Mucosa of gallbladder (tissue), 1 donor: ENCODE data around the gene KRT6B. TPM values are rescaled to one million over a fixed set of nuclear protein-coding genes. Genes with fewer than 3 reads are reported as not detected.

Source experiments
- DNase-seq: peaks from one replicate; pipeline ENCODE4 v3.0.0-alpha.2; 2020; ENCODE audit warnings: low spot score
- total RNA-seq: library from RNA; stranded (reverse); gene quantifications from one replicate; pipeline ENCODE4 v1.2.1, GENCODE V29; 2021
- donor health status: DM: no; HTN: no; CAD: no.

Gene KRT6B
- total RNA-seq, 1 donor from 2014 or later: not detected

DNA sequence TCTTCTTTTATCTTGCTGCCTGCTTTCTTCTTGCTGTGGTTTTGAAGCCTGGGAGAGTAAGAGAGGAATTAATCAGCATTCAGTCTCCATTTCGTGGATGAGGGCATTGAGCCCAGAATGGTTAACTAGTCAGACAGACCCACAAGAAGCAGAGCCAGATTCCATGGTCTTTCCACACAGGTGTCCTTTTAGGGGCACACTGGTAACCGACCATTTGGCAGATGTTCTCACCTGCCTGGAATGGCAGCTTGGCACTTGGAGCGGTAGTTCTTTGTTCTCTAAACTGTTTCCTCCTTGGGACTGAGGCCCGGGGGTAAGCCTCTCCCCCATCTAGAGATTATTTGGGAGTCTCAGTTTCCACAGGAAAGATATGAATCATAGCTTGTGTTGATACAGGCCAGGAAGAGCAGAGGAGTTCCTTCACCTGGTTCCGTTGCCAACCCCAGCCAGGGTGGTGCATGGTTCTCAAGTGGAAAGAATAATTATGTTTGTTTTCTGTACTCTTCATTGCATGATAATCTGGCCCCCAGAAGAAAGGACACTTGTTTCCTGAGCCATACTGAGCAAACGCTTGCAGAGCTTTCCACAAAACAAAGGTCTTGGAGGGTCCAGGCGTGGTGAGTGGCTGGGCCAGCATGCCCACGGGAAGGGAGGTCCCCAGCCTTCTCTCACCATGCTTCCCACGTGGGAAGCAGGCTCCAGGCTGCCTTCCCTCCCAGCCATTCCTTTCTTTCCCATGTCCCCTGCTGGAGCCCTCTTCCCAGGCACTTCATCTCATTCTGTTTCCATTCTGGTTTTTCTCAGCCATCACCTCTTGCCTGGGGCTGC is 15.7 kb downstream of the KRT6B start:
- no peak for DNase-seq

DNA sequence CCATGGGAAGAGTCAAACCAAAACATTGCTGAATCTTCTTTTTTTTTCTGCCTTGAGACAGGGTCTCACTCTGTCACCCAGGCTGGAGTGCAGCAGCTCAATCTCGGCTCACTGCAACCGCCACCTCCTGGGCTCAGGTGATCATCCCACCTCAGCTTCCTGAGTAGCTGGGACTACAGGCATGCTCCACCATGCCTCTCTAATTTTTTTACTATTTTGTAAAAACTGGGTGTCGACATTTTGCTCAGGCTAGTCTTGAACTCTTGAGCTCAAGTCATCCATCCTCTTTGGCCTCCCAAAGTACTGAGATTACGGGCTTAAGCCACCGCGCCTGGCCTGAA is 16.3 kb downstream of the KRT6B start:
- no peak for DNase-seq

DNA sequence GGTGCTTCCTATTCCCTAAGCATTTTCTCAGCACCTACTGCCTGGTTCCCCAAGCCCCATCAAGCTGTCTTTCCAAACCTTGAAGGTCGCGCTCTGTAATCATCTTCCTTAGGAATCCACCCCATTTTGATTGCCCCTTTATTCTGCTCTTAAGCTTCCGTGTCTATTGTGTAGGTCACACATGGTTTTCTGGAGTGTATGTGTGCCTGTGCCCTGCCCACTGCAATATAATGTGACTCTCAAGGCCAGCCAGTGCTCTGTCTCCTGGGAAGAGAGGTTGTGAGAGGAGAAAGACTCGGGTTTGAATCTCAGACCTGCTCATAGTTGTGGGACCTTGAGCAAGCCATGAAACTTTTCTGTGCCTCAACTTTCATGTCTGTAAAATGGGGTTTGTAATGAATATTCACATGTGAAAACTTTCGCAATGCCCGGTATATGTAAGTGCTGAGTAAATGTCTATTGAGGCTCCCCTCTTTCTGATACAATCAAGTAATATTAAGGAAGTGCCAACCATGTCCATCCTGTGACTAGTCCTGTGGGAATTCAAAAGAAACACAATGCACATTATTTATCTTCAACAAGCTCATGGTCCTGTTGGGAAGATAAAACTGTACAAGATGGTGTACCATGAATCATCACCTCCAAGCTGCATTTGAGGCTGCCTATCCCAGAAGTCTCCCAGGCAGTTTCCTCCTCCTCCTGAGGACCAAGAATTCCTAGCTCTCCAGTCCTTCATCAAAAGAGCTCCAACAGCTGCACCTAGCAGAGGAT is 17.0 kb downstream of the KRT6B start:
- DNase-seq: no peak

DNA sequence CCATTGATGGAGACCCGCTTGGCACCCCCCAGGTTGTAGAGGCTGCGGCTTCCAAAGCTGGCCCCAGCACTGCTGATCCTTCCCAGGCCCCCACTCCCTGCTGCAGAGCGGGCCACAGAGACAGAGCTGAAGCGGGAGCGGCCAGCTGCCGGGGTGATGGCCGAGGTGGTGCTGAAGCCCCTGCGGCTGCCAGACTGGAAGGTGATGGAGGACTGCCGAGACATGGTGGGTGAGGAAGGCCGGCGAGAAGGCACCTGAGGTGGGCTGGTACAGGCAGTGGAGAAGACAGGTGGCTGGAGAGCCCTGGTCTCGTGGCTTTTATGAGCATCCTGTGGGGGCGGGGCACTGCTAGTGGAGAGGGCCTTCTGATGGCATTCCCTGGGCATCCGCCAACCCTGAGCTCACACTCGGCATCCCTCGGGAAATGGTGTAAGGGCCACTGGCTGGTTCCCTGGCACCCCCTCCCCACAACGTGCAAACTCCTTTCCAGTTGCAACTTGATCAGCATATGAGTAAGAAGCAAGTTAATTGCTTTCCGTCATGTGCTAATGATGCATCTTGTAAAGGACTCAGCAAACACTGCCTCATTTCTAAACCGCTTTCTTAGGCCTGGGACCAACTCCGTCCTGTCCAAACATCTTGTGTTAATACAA is 17.7 kb downstream of the KRT6B start, which contains the start of gene KRT75:
Gene KRT75, minus strand, starts transcription at position 291 of the 653 bp plus-strand sequence. Its CDS starts 67 bp downstream, at position 224.
- DNase-seq: no peak

DNA sequence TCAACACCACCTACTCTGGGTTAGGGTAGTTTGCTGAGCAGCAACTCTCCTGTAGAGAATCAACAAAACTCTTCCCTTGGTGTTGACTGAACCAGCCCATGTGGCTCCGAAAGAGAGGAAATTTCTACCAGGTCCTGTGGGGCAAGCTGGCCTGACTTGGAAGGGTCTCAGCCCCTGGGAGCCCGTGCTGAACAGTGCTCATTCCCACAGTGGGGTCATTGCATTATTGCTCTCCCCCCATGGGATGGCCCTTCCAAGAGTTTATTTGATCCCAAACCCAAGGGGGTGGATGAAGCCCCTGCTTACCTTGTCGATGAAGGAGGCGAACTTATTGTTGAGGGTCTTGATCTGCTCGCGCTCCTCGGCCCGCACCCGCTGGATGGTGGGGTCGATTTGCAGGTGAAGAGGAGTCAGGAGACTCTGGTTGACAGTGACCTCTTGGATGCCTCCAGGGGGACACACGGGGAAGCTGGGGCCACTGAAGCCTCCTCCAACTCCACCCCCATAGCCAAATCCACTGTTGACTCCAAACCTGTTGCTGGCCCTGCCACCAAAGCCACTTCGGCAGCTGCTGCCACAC is 18.4 kb downstream of the KRT6B start:
- DNase-seq: no peak

DNA sequence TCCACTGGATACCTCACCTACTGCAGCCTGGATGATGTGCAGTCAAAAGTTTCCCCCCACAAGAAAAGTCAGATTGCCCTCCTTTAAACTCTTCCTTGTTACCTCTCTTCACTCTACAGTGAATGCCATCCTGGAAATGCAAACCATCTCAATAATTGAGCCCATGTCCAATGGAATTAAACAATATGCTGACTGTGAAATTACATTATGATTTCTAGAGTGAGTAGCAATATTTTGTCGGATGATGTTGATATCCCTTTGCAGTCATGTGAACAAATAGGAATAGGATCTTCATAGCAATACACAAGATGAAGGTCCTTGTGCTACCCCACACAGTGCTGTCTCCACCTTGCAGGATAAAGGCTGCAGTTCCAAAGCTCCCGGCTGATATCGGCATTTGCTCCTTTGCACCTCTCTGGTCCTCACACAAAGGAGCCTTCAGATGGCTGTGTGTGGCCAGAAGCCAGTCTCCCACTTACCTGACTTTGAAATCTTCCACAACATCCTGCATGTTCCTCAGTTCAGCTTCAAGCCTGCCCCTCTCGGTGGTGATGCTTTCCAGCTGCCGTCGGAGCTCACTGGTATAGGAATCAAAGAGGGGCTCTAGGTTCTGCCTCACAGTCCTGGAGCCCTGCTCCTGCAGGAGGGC is 19.3 kb downstream of the KRT6B start:
- no peak for DNase-seq

DNA sequence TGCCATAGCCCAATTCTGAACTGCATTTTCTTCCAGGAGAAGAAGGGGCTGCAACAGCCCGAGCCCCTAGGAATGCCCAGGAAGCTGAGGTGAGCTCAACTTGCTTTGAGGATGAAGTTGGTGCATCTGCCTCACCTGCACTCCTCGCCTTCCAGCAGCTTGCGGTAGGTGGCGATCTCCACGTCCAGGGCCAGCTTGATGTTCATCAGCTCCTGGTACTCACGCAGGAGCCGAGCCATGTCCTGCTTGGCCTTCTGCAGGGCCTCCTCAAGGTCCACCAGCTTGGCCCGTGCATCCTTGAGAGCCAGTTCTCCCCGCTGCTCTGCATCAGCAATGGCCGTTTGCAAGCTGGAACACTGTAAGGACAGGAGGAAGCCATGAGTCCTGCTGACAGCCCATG is 23.8 kb downstream of the KRT6B start:
- no peak for DNase-seq

DNA sequence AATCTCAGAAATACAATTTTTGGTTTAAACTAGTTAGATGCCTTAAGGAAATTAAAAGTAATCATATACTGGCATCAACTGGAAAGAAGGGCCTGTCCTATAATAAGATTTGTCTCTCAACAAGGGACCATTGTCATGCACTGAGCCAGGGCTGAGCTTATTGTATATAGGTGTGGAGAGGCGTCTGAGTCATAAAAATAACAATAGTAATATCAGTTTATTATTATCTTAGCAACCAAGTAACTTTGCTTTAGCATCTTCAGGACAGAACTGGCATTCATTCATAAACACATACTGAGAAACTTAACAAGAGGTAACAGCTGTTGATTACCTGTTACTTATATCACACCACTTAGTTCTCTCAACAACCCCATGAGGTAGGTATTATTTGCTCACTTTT is 24.9 kb downstream of the KRT6B start:
- no peak for DNase-seq

DNA sequence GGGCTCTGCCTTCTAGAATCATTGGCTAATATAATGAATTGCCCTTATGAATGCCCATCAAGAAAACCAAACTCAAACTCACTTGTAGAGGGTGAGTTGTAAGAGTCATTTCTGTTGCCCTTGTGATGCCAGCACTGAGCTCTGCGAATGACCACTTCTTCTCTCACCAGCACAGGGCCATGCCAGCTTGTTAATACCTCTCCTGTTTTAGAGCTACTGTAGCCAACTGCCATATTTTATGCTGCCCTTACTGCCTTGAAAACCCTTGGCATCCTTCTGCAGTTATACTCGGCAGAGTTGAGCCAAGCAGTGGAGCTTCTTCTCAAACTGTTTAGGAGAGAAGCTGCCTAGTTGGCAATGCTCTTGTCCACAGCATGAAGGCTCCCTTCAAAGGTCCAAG is 25.9 kb downstream of the KRT6B start:
- DNase-seq: no peak

DNA sequence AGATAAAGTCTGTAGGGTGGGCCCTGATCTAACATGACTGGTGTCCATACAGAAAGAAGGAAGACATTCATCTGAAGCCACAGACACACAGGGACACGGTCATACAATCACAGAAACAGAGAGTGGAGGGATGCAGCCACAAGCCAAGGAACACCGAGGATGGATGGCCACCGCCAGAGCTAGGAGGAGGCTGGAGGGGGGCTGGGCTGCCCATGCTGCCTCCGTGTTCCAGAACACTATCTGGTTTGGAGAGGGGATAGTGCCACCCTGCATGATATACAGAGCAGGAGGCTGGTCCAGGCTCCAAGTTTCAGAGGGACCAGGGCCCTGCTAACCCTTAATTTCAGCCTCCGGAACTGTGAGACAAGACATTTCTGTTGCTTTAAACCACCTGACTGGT is 26.5 kb downstream of the KRT6B start:
- DNase-seq: no peak

DNA sequence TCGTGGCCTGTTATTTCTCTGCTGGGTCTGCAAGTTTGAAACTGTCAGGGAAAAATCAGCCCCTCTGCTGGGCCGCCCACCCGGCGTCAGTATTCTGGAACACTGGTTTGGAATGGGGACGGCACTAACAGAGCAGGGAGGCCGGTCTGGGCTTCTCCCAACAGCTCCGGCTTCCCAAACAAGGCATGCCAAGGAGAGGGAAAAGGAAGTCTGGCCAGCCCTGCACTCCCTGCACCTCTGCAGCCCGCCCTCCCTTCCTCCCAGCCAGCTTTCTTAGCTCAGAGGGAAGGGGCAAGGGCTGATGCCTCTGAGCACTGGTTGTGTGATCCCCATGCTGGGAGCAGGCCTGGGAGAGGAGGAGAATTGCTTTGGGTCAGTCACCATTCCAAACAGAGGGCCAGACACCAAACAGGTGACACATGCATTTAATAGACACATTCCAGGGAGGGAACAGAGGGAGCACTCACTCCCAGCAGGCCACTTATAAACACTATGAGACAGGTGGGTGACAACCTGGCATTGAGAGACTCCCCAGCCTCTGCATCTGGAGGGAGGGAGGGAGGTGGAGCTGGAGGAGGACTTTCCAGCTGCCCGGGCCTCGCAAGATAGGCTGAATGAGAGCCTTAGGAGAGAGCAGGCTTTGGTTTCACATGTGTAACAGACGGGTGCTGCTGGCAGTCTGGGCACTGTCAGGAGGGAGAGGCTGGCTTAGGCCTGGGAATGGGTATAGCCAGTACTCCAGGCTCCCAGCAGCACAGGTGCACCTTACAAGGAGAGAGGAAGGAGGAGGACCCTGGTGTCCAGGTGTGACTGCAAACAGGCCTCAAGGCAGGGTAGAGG is 28.1 kb downstream of the KRT6B start:
- peak; percentile 24 for DNase-seq

DNA sequence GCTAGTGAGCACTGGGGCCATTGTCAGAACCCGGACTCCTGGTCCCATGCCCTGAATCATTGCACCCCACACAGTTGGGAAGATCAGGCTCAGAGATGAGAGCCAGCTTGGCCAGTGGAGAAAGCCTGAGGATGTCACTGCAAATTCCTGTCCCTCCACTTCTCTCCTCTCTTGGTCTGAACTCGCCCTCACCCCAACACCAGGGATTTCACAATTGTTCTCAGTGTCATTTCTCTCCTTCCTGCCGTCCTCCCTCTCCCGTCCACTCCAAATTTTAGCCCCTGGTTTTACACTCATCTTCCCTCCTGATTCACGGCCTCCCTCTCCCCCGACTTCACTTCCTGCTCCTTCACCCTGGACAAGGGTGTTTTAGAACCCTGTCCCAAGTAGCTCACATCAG is 28.9 kb downstream of the KRT6B start:
- no peak for DNase-seq

DNA sequence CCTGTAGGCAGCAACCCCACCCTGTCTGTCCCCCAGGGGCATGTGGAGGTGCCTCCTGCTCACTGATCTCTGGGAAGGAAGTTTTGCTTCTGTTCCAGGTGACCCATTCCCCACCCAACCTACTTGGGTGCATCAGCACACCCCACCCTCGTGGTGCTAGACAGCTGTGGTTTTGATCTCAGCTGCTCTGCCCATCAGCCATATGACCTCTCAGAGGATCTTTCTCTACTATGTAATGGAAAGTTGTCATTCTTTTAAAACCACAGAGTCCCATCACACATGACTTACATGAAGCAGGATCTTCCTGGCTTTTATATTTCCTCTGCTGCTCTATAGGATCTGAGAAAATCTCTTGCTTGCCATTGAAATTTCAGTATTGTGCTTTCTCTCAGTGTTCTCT is 32.3 kb downstream of the KRT6B start:
- DNase-seq: no peak

DNA sequence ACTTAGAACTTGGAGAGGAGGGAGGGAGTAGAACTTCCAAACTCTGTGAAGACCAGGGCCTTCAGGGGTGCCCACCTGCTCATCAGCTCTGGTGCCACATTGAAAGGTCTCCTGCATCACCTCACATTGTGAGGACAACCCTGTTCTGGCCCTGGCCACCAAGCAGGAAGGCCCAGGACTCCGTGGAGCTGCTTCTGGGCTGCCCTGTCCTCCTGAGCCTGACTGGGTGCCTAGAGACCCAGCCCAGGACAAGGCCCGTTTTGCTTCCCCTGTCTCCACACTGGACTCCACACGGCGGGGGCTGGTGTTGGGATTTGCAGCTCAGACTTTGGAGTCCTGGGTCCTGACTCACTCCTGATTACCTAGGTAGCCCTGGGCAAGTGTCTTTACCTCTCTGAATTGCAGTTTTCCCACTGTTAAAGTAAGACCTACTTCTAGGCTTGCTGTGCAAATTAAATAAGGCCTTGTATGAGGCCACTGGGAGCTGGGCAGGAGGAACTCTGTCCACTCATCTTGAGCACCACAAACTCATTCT is 33.3 kb downstream of the KRT6B start:
- no peak for DNase-seq

DNA sequence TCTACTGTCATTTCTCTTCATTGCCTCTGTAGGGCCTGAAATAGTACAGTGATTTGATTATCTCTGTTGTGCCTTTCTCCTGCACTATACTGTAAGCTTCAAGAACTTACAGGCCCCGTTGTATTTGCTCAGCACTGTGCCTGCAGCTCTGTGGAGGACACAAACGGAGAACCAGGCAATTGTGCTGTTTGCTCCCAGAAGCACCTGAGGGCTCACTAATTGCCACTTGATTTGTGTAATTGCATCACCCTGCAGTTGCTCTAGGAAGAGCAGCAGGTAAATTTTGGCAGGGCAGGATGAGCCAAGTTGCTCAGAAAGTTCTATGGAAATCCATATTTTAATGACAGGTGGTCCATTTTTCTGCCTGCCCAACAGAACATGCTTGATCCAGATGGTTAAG is 34.2 kb downstream of the KRT6B start:
- no peak for DNase-seq

DNA sequence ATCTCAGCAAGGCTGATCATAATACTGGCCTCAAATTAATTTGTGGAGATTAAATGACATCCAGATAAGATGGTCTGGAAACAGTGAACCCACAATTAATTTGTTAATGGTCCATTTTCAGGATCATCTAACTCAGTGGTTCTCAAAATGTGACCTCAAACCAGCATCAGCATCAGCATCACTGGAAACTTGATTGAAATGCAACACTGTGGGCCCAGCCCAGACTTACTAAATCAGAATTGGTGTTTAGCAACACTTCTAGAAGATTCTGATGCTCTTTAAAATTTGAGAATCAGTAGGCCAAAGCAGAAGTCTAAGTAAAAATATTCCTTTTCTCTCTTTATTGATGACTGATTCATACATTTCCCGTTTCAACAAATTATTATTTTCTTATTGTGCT is 35.2 kb downstream of the KRT6B start:
- DNase-seq: no peak

DNA sequence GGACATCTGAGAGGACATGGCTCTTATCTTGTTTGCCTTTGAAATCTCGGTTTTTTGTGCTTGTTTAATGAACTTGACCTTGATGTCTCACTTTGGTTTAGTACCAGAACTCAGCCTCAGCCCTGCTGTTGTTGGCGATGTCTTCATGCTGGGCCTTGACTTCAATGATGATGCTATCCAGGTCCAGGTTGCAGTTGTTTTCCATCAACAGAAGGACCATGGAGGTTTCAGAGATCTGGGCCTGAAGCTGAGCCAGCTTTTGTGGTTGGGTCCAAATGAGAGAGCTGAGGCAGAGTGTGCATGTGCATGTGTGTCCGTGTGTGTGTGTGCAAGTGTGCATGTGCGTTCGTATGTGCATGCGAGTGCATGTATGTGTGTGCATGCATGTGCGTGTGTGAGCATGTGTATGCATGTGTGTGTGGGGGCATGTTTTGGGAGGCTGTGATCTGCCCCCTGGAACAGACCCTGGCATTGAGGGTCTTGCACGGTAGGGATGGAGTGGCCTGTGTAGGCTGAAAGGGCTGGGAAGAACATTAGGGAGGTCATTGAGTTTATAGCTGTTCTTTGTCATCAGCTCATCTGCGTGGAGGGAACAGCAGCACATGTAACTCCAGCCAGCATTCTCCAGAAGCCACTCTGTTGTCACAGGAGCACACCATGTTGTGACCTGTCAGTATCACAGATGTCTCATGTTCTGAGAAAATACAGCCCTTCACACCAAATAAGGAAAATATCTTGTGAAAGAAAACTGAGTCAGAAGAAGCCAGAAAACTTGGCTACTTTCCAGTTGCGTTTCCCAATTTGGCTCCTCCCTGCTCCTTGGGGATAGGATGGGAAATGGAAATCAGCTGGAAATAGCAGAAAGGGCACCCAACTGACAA is 35.8 kb downstream of the KRT6B start:
- DNase-seq: peak; percentile 69

DNA sequence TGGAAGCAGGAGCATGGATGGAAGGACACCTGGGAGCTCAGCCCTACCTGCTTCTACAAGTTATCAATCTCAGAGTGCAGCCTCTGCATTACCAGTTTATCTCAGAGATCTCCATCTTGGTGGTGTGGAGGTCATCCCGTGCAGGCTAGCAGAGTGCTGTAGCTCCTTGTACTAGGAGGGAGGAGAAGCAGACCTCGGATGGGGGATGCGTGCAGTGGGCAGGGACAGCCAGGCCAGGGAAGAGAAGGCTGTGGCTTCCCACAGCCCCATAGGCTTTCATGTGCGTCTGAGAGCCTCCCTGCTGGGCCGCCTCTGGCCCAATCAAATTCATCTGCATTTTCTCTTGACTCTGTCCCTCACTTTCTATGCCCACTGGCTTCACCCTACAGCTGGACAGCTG is 37.0 kb downstream of the KRT6B start:
- DNase-seq: no peak

DNA sequence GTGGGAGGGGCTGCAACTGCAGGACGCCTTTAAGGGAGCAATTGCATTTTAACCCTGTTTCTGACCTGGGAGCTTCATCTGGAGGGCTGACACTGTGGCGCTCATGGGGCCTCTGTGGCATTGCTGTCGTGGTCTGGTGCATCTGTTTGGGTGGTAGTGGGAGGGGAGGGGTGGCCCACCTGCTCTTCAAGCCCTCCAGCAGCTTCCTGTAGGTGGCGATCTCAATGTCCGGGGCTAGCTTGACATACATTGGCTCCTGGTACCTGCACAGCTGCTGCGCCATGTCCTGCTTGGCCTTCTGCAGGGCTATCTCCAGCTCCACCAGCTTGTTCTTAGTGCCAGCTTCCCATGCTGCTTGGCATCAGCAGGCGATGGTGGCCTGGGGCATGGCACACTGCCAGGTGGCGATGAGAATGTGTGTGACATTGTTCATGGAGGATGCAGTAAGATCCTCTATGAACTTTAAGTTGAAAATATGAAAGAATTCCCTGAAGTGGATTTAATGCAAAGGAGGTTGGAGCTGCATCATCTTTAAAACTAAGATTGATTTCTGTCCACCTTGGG is 38.1 kb downstream of the KRT6B start:
- DNase-seq: no peak
